Caco-2 (cell line): Measurements from ENCODE around the gene F5. TPM values are rescaled to one million over a fixed set of nuclear protein-coding genes. Genes with fewer than 3 reads are reported as not detected.

ENCODE experiments used
- BruUV-seq: library from RNA; stranded (reverse); fragments of 400-500 nt; replicated peaks from 2 replicates; lab custom pipeline; 2021; lab: Mats Ljungman, UMichigan
- CTCF ChIA-PET: fragments of 300-600 bp; sonication (Branson Sonifier 250); formaldehyde crosslinking; loops from one replicate; lab custom pipeline; 2022; ENCODE audit warnings: antibody characterized with exemption; lab: Charles Lee
- POLR2A ChIA-PET: fragments of 300-600 bp; sonication (Branson Sonifier 250); formaldehyde crosslinking; loops from one replicate; lab custom pipeline; 2022; ENCODE audit warnings: antibody characterized with exemption; lab: Charles Lee
- DNase-seq, 2 experiments: peaks; one replicate each; pipeline versions ENCODE4 v3.0.0 to v3.0.0-alpha.2; 2020 to 2022
- H3K27me3 ChIP-seq: replicated peaks from 2 replicates; pipeline ENCODE4 v1.6.0; 2011; ENCODE audit warnings: low read length; ENCODE audit not compliant: control insufficient read depth, insufficient read depth
- H3K36me3 ChIP-seq: 2 replicates; pipeline ENCODE4 v1.5.1; 2011; ENCODE audit warnings: low read length; ENCODE audit not compliant: control insufficient read depth, insufficient read depth
- H3K4me1 ChIP-seq: fragments of 250-450 bp; sonication (Bioruptor Pico); 2 replicates; pipeline ENCODE4 v1.5.1; 2020; ENCODE audit warnings: mild to moderate bottlenecking
- H3K4me3 ChIP-seq: 2 replicates; pipeline ENCODE4 v1.5.1; 2011; ENCODE audit warnings: low read depth, mild to moderate bottlenecking, control low read depth, low read length
- H3K9me3 ChIP-seq: fragments of 250-450 bp; sonication (Bioruptor Pico); 2 replicates; pipeline ENCODE4 v1.5.1; 2020; ENCODE audit warnings: mild to moderate bottlenecking, moderate library complexity
- H3K27ac Mint-ChIP-seq: one replicate; pipeline ENCODE4 v1.8.0; 2022; ENCODE audit warnings: mixed read lengths; ENCODE audit not compliant: unreplicated experiment
- H3K27me3 Mint-ChIP-seq: one replicate; pipeline ENCODE4 v1.8.0; 2022; ENCODE audit warnings: mixed read lengths; ENCODE audit not compliant: insufficient read depth, unreplicated experiment
- H3K36me3 Mint-ChIP-seq: one replicate; pipeline ENCODE4 v1.8.0; 2022; ENCODE audit warnings: mild to moderate bottlenecking, mixed read lengths; ENCODE audit not compliant: insufficient read depth, unreplicated experiment
- H3K4me1 Mint-ChIP-seq: one replicate; pipeline ENCODE4 v1.8.0; 2022; ENCODE audit warnings: low read depth, mixed read lengths; ENCODE audit not compliant: unreplicated experiment
- H3K4me3 Mint-ChIP-seq: one replicate; pipeline ENCODE4 v1.8.0; 2022; ENCODE audit warnings: mild to moderate bottlenecking, moderate library complexity, mixed read lengths; ENCODE audit not compliant: unreplicated experiment
- H3K9me3 Mint-ChIP-seq: one replicate; pipeline ENCODE4 v1.8.0; 2022; ENCODE audit warnings: mixed read lengths; ENCODE audit not compliant: unreplicated experiment
- intact Hi-C: fragments of 100-400 bp; cut with micrococcal nuclease; formaldehyde crosslinking; loops from one replicate; pipeline ENCODE4 v1.10.0; 2022; ENCODE audit not compliant: unreplicated experiment
- total RNA-seq: library from RNA; stranded (reverse); gene quantifications from 2 replicates; pipeline ENCODE4 v1.2.3, GENCODE V29; 2022
- TF ChIP-seq, protein P1 (sequence below), 2 experiments: fragments of 200-600 bp in 1 of 2; IDR thresholded peaks; 1 replicate in 1 of 2; 2 replicates in 1 of 2; pipeline versions ENCODE4 v1.5.1 to v1.8.0; 2011 to 2022; ENCODE audit warnings: antibody characterized with exemption in 1 of 2, control low read depth in 1 of 2, inconsistent platforms in 1 of 2, low read depth in 1 of 2, low read length in 1 of 2, mild to moderate bottlenecking in 1 of 2, moderate library complexity in 1 of 2; ENCODE audit not compliant: insufficient read depth in 1 of 2, severe bottlenecking in 1 of 2, unreplicated experiment in 1 of 2

F5 gene
- total RNA-seq, 1 experiment from 2014 or later = 0.50 TPM

DNA sequence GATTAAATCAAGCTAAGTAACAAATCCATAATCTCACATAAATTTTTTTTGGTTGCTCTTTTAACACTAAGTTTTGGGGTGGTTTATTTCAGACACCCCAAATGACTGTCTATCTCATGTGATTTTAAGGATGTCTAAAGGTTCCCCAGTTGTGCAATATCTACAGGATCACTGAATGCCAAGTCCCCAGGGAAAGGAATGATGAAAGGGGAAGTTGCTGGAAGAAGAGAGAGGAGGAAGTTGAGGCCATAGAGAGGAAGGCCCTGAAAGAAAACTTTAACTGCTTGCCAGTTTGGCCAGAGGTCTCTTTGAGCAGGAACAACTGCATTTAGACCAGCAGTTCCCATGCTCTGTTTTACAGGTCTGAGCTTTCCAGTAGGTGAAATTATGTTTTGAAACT lies 73.1 kb downstream of the F5 start:
- H3K27ac Mint-ChIP-seq = no peak overlapping the region
- POLR2A ChIA-PET = no interaction called here
- no peak overlapping the region for H3K4me3 ChIP-seq
- TF ChIP-seq, protein P1, sequence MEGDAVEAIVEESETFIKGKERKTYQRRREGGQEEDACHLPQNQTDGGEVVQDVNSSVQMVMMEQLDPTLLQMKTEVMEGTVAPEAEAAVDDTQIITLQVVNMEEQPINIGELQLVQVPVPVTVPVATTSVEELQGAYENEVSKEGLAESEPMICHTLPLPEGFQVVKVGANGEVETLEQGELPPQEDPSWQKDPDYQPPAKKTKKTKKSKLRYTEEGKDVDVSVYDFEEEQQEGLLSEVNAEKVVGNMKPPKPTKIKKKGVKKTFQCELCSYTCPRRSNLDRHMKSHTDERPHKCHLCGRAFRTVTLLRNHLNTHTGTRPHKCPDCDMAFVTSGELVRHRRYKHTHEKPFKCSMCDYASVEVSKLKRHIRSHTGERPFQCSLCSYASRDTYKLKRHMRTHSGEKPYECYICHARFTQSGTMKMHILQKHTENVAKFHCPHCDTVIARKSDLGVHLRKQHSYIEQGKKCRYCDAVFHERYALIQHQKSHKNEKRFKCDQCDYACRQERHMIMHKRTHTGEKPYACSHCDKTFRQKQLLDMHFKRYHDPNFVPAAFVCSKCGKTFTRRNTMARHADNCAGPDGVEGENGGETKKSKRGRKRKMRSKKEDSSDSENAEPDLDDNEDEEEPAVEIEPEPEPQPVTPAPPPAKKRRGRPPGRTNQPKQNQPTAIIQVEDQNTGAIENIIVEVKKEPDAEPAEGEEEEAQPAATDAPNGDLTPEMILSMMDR (IDR thresholded peaks at IDR 0.05; ENCODE audit: insufficient read depth in 1 of 2, low read depth in 1 of 2, low read length in 1 of 2, severe bottlenecking in 1 of 2, unreplicated experiment in 1 of 2) = no peak
- H3K4me3 Mint-ChIP-seq = no peak overlapping the region
- no peaks in the 10 kb centered on the region for H3K36me3 Mint-ChIP-seq
- CTCF ChIA-PET = no interaction called here
- no peak for DNase-seq
- H3K4me1 Mint-ChIP-seq = peaks cover 21% of the 10 kb centered on the region
- no peaks in the 10 kb centered on the region for H3K9me3 ChIP-seq
- intact Hi-C loops = no loop called here
- no TSS peak for BruUV-seq
- no peaks in the 10 kb centered on the region for H3K27me3 Mint-ChIP-seq
- peaks cover 30% of the 10 kb centered on the region for H3K4me1 ChIP-seq
- H3K9me3 Mint-ChIP-seq = no peaks in the 10 kb centered on the region
- H3K36me3 ChIP-seq = no peaks in the 10 kb centered on the region
- H3K27me3 ChIP-seq = no peaks in the 10 kb centered on the region

DNA sequence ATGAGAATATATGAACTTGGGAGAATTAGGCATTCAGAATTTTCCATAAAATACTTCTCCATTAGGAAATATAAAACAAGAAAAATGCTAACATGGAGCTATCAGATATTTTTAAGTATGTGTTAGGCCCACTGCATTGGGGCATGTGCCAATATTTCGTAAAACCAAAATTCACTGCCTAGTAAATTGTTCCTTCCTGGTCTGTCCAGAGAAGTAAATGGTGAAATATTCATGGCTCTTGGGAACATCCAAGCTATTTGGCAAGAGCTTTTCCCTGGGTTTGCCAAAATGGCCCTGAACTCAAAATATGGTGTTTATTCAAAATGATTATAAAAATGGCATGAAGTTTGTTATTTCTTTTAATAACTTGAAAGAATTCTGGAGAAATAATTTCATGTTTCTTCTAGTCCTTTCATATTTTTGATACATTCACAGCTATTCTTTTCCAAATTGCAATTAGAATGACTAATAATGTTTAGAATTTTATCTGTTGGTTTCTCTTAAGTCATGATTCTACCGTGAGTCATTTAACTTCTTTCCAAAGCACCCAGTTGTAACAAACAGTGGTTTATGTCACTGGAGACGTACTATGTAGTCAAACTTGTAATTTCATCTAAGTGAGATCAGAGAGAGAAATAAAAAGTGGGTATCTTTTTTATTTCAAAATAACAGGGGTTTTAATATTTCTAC lies 74.8 kb downstream of the F5 start:
- no peaks in the 10 kb centered on the region for H3K36me3 ChIP-seq
- H3K36me3 Mint-ChIP-seq = no peaks in the 10 kb centered on the region
- POLR2A ChIA-PET = no interaction called here
- H3K27me3 Mint-ChIP-seq = no peaks in the 10 kb centered on the region
- no peak for DNase-seq
- intact Hi-C loops = no loop called here
- no peaks in the 10 kb centered on the region for H3K27me3 ChIP-seq
- CTCF ChIA-PET = interaction anchor here (0.6 kb wide), 1 partner anchor 428 kb away, joined by 3 read pairs; no protein-coding TSS in a partner anchor
- H3K9me3 Mint-ChIP-seq = no peaks in the 10 kb centered on the region
- BruUV-seq = no TSS peak
- H3K4me3 Mint-ChIP-seq = no peak overlapping the region
- H3K4me3 ChIP-seq = no peak overlapping the region
- TF ChIP-seq, protein P1 (IDR thresholded peaks at IDR 0.05; ENCODE audit: insufficient read depth in 1 of 2, low read depth in 1 of 2, low read length in 1 of 2, severe bottlenecking in 1 of 2, unreplicated experiment in 1 of 2) = no peak
- no peak overlapping the region for H3K27ac Mint-ChIP-seq
- peaks cover 46% of the 10 kb centered on the region for H3K4me1 ChIP-seq
- no peaks in the 10 kb centered on the region for H3K9me3 ChIP-seq
- H3K4me1 Mint-ChIP-seq = peaks cover 31% of the 10 kb centered on the region

DNA sequence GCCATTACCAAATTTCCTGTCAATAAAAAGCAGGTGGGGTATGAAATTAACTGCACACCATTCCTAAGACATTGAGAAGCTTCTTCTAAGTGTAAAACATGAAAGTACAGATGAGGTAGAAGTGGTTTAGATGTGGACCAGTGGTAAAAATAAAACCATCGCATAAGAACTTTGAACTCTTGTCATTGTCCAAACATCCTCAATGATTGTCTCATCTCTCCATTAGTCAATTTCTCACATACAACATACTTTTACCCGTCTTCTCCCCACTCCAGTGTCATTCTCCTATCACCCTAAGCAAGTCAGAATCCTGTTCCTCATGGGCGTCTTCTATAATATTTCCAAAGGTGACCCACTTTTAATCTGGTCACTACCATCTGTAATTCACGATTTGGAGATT lies 76.2 kb downstream of the F5 start:
- POLR2A ChIA-PET = interaction anchor here (1.1 kb wide), 1 partner anchor 24 kb away, joined by 13 read pairs; the partner anchor contains the start of gene SLC19A2
- intact Hi-C loops = no loop called here
- CTCF ChIA-PET = interaction anchor here (0.7 to 1.5 kb wide), 5 partner anchors 19 to 378 kb away, joined by 3 to 13 read pairs (median 5); partner anchors contain the start of genes BLZF1, NME7 and SLC19A2
- TF ChIP-seq, protein P1 (IDR thresholded peaks at IDR 0.05; ENCODE audit: insufficient read depth in 1 of 2, low read depth in 1 of 2, low read length in 1 of 2, severe bottlenecking in 1 of 2, unreplicated experiment in 1 of 2) = no peak
- no peaks in the 10 kb centered on the region for H3K27me3 Mint-ChIP-seq
- no peak overlapping the region for H3K4me3 Mint-ChIP-seq
- H3K36me3 ChIP-seq = no peaks in the 10 kb centered on the region
- H3K27ac Mint-ChIP-seq = no peak overlapping the region
- DNase-seq = no peak
- H3K4me3 ChIP-seq = no peak overlapping the region
- H3K27me3 ChIP-seq = no peaks in the 10 kb centered on the region
- no TSS peak for BruUV-seq
- H3K9me3 Mint-ChIP-seq = no peaks in the 10 kb centered on the region
- H3K9me3 ChIP-seq = no peaks in the 10 kb centered on the region
- H3K4me1 Mint-ChIP-seq = peaks cover 35% of the 10 kb centered on the region
- no peaks in the 10 kb centered on the region for H3K36me3 Mint-ChIP-seq
- H3K4me1 ChIP-seq = peaks cover 48% of the 10 kb centered on the region
